ENCODE measurements around the gene DDX49. TPM values are rescaled to one million over a fixed set of nuclear protein-coding genes. Genes with fewer than 3 reads are reported as not detected.
A peak's percentile ranks its signal among the peaks of the same experiment; 100 is the strongest.
"Not testable (repeated sequence)": the region's sequence is repeated elsewhere in the genome, so short reads cannot be mapped to it uniquely, and the experiment has no call there.

The DDX49 gene
- polyA plus RNA-seq, 4 donors = 32.5 to 51.4 (median 48.6) TPM

DNA sequence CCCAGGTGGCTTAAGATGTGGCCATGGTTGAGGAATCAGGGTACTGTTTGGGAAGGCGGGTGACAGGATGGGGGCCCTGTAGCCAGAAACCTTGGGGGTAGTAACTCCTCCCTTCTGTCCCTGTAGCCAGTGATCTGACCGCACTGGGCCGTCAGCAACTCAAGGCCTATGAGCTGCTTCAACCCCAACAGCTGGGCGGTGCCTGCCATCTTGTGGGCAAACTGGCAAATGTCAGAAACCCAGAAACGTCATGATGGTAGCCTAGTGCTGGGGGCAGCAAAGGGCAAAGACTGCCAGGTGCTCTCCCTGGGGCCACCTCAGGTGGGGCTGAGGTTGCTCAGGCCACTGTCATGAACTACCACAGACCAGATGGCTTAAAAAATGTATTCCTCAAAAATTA is 3.9 kb upstream of the DDX49 start:
- Histone ChIP-seq H3K4me1 (ENCODE audit: control insufficient read depth in 3 of 3, insufficient read depth in 2 of 3, low read depth in 1 of 3, low read length in 2 of 3) (peaks cover 0 to 9% (median 3%) of the 10 kb centered on the region in 3 donors), H3K9me3 (ENCODE audit: control insufficient read depth in 2 of 2, insufficient read depth in 1 of 2, low read depth in 1 of 2, low read length in 1 of 2) (no peaks in the 10 kb centered on the region), H3K4me3 (ENCODE audit: low read depth in 1 of 3, low read length in 3 of 3) (no peak overlapping the region), H3K36me3 (ENCODE audit: control insufficient read depth in 3 of 3, insufficient read depth in 2 of 3, low read depth in 1 of 3, low read length in 3 of 3) (peaks cover 5 to 52% (median 7%) of the 10 kb centered on the region in 3 donors), H3K27ac (ENCODE audit: low read depth in 1 of 3, low read length in 2 of 3) (no peak overlapping the region), H3K27me3 (ENCODE audit: control insufficient read depth in 3 of 3, insufficient read depth in 3 of 3, low read length in 3 of 3) (no peaks in the 10 kb centered on the region)
- FAIRE-seq (no peak), DNase-seq (peak; percentile 58 to 59)
- WGBS, 3 donors = 57 to 64% (median 58%) methylated on average over 5 of the region's 5 CpGs

- not testable (repeated sequence) for H3K27me3 ChIP-seq (ENCODE audit: control insufficient read depth in 3 of 3, insufficient read depth in 3 of 3, low read length in 3 of 3); H3K9me3 ChIP-seq (ENCODE audit: control insufficient read depth in 2 of 2, insufficient read depth in 1 of 2, low read depth in 1 of 2, low read length in 1 of 2); H3K4me1 ChIP-seq (ENCODE audit: control insufficient read depth in 3 of 3, insufficient read depth in 2 of 3, low read depth in 1 of 3, low read length in 2 of 3); H3K4me3 ChIP-seq (ENCODE audit: low read depth in 1 of 3, low read length in 3 of 3); FAIRE-seq; DNase-seq; H3K27ac ChIP-seq (ENCODE audit: low read depth in 1 of 3, low read length in 2 of 3)
- H3K36me3 ChIP-seq (ENCODE audit: control insufficient read depth in 3 of 3, insufficient read depth in 2 of 3, low read depth in 1 of 3, low read length in 3 of 3) = peaks cover 4 to 54% (median 9%) of the 10 kb centered on the region in 3 donors
- 81 to 86% (median 82%) methylated on average over 9 of the region's 9 CpGs for WGBS, 3 donors
Measured at GRCh38 chr19:18917593-18917992, 1.9 kb upstream of the DDX49 start.

DNA sequence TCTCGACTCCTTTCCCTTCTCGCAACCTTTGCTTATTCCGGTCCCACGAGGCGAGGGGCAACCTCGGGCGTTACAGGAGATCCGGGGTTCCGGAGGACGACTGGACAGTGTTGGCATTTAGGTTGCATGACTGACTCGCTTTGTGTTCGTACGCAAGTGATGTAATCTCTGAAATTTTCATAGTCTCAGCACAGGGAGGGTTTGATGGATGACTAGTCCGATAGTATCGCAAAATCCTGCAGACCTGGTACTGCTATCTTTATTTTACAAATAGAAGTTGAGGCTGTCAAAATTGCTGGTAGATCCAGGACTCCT is 342 bp downstream of the DDX49 start:
- Histone ChIP-seq H3K4me3 (ENCODE audit: low read depth in 1 of 3, low read length in 3 of 3) (peak overlapping the region; percentile 58 to 76 (median 72)), H3K4me1 (ENCODE audit: control insufficient read depth in 3 of 3, insufficient read depth in 2 of 3, low read depth in 1 of 3, low read length in 2 of 3) (peaks cover 0 to 9% (median 3%) of the 10 kb centered on the region in 3 donors), H3K27me3 (ENCODE audit: control insufficient read depth in 3 of 3, insufficient read depth in 3 of 3, low read length in 3 of 3) (no peaks in the 10 kb centered on the region), H3K9me3 (ENCODE audit: control insufficient read depth in 2 of 2, insufficient read depth in 1 of 2, low read depth in 1 of 2, low read length in 1 of 2) (no peaks in the 10 kb centered on the region), H3K36me3 (ENCODE audit: control insufficient read depth in 3 of 3, insufficient read depth in 2 of 3, low read depth in 1 of 3, low read length in 3 of 3) (peaks cover 10 to 54% (median 11%) of the 10 kb centered on the region in 3 donors), H3K27ac (ENCODE audit: low read depth in 1 of 3, low read length in 2 of 3) (peak overlapping the region in 1 of 3 donors; percentile 77)
- DNase-seq (no peak), FAIRE-seq (no peak)
- WGBS, 3 donors = 0 to 1% (median 0%) methylated on average over 15 of the region's 15 CpGs

DNA sequence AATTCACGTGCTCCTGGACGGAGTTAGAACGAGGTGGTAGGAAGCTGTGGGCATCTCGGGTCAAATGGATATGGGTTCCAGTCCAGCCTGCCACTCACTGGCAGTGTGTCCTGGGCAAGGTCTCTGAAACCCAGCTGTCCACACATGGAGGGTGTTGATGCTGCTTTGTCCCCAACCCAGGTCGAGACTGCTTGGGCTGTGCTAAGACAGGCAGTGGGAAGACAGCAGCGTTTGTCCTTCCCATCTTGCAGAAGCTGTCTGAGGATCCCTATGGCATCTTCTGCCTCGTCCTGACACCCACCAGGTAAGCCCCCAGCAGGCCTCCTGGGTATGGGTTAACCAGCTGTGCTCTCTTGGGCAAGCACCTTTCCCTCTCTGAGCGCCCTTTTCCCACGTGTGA is 885 bp downstream of the DDX49 start:
- DNase-seq (no peak), FAIRE-seq (no peak)
- Histone ChIP-seq H3K27ac (ENCODE audit: low read depth in 1 of 3, low read length in 2 of 3) (no peak overlapping the region), H3K9me3 (ENCODE audit: control insufficient read depth in 2 of 2, insufficient read depth in 1 of 2, low read depth in 1 of 2, low read length in 1 of 2) (no peaks in the 10 kb centered on the region), H3K36me3 (ENCODE audit: control insufficient read depth in 3 of 3, insufficient read depth in 2 of 3, low read depth in 1 of 3, low read length in 3 of 3) (peaks cover 10 to 54% (median 12%) of the 10 kb centered on the region in 3 donors), H3K4me1 (ENCODE audit: control insufficient read depth in 3 of 3, insufficient read depth in 2 of 3, low read depth in 1 of 3, low read length in 2 of 3) (peaks cover 0 to 9% (median 3%) of the 10 kb centered on the region in 3 donors), H3K27me3 (ENCODE audit: control insufficient read depth in 3 of 3, insufficient read depth in 3 of 3, low read length in 3 of 3) (no peaks in the 10 kb centered on the region), H3K4me3 (ENCODE audit: low read depth in 1 of 3, low read length in 3 of 3) (peak overlapping the region in 2 of 3 donors; percentile 58 to 72)
- WGBS, 3 donors = 45 to 54% (median 46%) methylated on average over 9 of the region's 9 CpGs

- Histone ChIP-seq H3K4me3 (ENCODE audit: low read depth in 1 of 3, low read length in 3 of 3) (no peak overlapping the region), H3K27me3 (ENCODE audit: control insufficient read depth in 3 of 3, insufficient read depth in 3 of 3, low read length in 3 of 3) (no peaks in the 10 kb centered on the region), H3K27ac (ENCODE audit: low read depth in 1 of 3, low read length in 2 of 3) (no peak overlapping the region), H3K9me3 (ENCODE audit: control insufficient read depth in 2 of 2, insufficient read depth in 1 of 2, low read depth in 1 of 2, low read length in 1 of 2) (no peaks in the 10 kb centered on the region), H3K36me3 (ENCODE audit: control insufficient read depth in 3 of 3, insufficient read depth in 2 of 3, low read depth in 1 of 3, low read length in 3 of 3) (peaks cover 12 to 62% (median 19%) of the 10 kb centered on the region in 3 donors), H3K4me1 (ENCODE audit: control insufficient read depth in 3 of 3, insufficient read depth in 2 of 3, low read depth in 1 of 3, low read length in 2 of 3) (peaks cover 0 to 9% (median 3%) of the 10 kb centered on the region in 3 donors)
- no peak for DNase-seq
- no peak for FAIRE-seq
- WGBS, 3 donors = 93 to 97% (median 95%) methylated on average over 15 to 17 of the region's 17 CpGs
Measured at GRCh38 chr19:18921593-18921992, 2.1 kb downstream of the DDX49 start.

DNA sequence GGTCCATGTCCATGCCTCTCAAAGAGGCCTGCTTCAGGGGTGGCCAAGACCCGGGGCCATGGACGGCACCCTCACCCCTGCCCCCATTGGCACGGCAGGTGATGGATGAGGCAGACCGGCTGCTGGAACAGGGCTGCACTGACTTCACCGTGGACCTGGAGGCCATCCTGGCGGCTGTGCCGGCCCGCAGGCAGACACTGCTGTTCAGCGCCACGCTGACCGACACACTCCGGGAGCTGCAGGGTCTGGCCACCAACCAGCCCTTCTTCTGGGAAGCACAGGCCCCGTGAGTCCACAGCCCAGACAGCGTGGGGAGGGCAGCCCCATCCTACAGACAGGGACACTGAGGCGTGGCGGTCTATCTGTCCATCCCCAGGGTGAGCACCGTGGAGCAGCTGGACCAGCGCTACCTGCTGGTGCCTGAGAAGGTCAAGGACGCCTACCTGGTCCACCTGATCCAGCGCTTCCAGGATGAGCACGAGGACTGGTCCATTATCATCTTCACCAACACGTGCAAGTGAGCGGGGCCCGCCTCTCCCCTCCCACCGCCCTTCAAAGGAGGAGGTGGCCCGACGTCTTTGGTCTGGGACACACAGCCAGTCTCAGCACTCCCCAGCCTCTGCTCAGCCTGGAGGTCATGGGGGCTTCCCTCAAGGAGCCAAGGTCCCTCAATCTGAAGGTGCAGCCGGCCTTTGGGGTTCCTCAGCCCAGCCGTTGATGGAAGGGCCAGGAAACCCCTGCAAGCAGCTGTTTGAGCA is 2.9 kb downstream of the DDX49 start:
- Histone ChIP-seq H3K36me3 (ENCODE audit: control insufficient read depth in 3 of 3, insufficient read depth in 2 of 3, low read depth in 1 of 3, low read length in 3 of 3) (peaks cover 12 to 70% (median 19%) of the 10 kb centered on the region in 3 donors), H3K4me3 (ENCODE audit: low read depth in 1 of 3, low read length in 3 of 3) (no peak overlapping the region), H3K27me3 (ENCODE audit: control insufficient read depth in 3 of 3, insufficient read depth in 3 of 3, low read length in 3 of 3) (no peaks in the 10 kb centered on the region), H3K9me3 (ENCODE audit: control insufficient read depth in 2 of 2, insufficient read depth in 1 of 2, low read depth in 1 of 2, low read length in 1 of 2) (no peaks in the 10 kb centered on the region), H3K27ac (ENCODE audit: low read depth in 1 of 3, low read length in 2 of 3) (no peak overlapping the region), H3K4me1 (ENCODE audit: control insufficient read depth in 3 of 3, insufficient read depth in 2 of 3, low read depth in 1 of 3, low read length in 2 of 3) (peaks cover 0 to 9% (median 3%) of the 10 kb centered on the region in 3 donors)
- 86 to 91% (median 90%) methylated on average over 28 to 29 of the region's 29 CpGs for WGBS, 3 donors
- DNase-seq (no peak), FAIRE-seq (no peak)

GRCh38 chr19:18924684-18925213 is 5.2 kb downstream of the DDX49 start:
- no peak overlapping the region for H3K27ac ChIP-seq (ENCODE audit: low read depth in 1 of 3, low read length in 2 of 3)
- H3K36me3 ChIP-seq (ENCODE audit: control insufficient read depth in 3 of 3, insufficient read depth in 2 of 3, low read depth in 1 of 3, low read length in 3 of 3) = peaks cover 14 to 90% (median 19%) of the 10 kb centered on the region in 3 donors
- DNase-seq (no peak), FAIRE-seq (no peak)
- no peaks in the 10 kb centered on the region for H3K9me3 ChIP-seq (ENCODE audit: control insufficient read depth in 2 of 2, insufficient read depth in 1 of 2, low read depth in 1 of 2, low read length in 1 of 2)
- H3K4me1 ChIP-seq (ENCODE audit: control insufficient read depth in 3 of 3, insufficient read depth in 2 of 3, low read depth in 1 of 3, low read length in 2 of 3) = peaks cover 0 to 5% (median 3%) of the 10 kb centered on the region in 3 donors
- no peaks in the 10 kb centered on the region for H3K27me3 ChIP-seq (ENCODE audit: control insufficient read depth in 3 of 3, insufficient read depth in 3 of 3, low read length in 3 of 3)
- WGBS, 3 donors = 95 to 96% (median 96%) methylated on average over 15 of the region's 15 CpGs
- H3K4me3 ChIP-seq (ENCODE audit: low read depth in 1 of 3, low read length in 3 of 3) = no peak overlapping the region

DNA sequence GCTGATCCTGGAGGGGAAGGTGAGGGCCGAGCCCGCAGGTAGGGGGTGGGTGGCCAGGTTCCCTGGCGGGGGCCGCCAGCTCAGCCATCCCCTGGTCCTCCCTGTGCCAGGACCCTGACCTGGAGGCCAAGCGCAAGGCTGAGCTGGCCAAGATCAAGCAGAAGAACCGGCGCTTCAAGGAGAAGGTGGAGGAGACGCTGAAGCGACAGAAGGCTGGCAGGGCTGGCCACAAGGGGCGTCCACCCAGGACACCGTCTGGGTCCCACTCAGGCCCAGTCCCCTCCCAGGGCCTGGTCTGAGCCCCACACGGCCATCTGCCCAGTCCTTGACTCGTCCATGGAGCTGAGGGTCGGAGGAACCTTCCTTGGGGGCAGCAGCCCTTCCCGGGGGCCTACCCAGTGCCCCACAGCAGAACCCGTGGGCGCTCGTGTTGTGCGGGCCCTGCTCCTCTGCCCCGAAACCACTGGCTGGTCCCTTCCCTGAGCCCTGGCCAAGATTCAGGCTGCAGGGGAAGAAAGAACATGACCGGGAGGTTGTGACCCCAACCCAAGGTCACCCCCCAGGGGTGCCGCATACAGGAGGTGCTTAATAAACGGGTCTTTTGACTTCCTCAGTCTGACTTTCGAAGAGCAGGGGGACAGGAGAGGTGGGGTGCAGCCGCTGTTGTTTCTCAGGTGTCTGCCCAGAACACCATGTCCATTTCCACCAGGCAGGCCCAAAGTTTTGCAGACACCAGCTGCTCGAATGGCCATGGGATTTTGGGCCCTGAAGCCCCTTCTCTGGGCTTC is 8.7 kb downstream of the DDX49 start:
- H3K27me3 ChIP-seq (ENCODE audit: control insufficient read depth in 3 of 3, insufficient read depth in 3 of 3, low read length in 3 of 3) = no peaks in the 10 kb centered on the region
- no peaks in the 10 kb centered on the region for H3K9me3 ChIP-seq (ENCODE audit: control insufficient read depth in 2 of 2, insufficient read depth in 1 of 2, low read depth in 1 of 2, low read length in 1 of 2)
- H3K27ac ChIP-seq (ENCODE audit: low read depth in 1 of 3, low read length in 2 of 3) = no peak overlapping the region
- WGBS, 3 donors = 88 to 92% (median 90%) methylated on average over 26 of the region's 26 CpGs
- no peak for DNase-seq
- peaks cover 0 to 7% (median 4%) of the 10 kb centered on the region in 3 donors for H3K4me1 ChIP-seq (ENCODE audit: control insufficient read depth in 3 of 3, insufficient read depth in 2 of 3, low read depth in 1 of 3, low read length in 2 of 3)
- FAIRE-seq = no peak
- H3K36me3 ChIP-seq (ENCODE audit: control insufficient read depth in 3 of 3, insufficient read depth in 2 of 3, low read depth in 1 of 3, low read length in 3 of 3) = peaks cover 8 to 71% (median 16%) of the 10 kb centered on the region in 3 donors
- no peak overlapping the region for H3K4me3 ChIP-seq (ENCODE audit: low read depth in 1 of 3, low read length in 3 of 3)
